Measurements from ENCODE around the gene OTUB2.

OTUB2 gene

DNA sequence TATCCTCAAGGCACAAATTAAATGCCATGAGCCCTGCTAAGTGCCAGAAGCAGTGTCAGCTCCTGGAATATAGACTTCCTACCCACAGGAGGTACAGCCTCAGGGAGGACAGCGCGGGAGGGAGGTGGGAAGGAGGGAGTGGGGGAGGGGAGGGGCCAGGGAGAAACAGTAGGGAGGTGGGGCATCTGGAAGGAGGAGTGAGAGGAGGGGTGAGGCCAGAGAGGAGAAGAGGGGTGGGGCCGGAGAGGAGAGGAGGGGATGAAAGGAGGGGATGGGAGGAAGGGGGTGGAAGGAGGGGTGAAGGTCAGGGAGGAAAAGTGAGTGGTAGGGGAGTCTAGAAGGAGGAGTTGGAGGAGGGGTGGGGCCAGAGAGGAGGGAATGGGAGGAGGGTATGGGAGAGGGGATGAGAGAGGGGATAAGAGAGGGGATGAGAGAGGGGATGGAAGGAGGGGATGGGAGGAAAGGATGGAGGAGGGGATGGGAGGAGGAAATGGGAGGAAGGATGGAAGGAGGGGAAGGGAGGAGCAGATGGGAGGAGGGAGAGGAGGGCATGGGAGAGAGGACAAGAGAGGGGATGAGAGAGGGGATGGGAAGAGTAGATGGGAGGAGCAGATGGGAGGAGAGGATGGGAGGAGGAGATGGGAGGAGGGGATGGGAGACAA, 38.2 kb upstream of the OTUB2 start:
- Histone ChIP-seq H3K79me2 (ENCODE audit: control insufficient read depth, low read length) (no peaks in the 10 kb centered on the region), H3K4me2 (ENCODE audit: low read length) (no peak overlapping the region), H3K9me3 (ENCODE audit: control insufficient read depth, insufficient read depth, low read length) (no peaks in the 10 kb centered on the region), H3K9me2 (replicated peaks; ENCODE audit: control insufficient read depth, low read length) (no peaks in the 10 kb centered on the region), H3K4me1 (ENCODE audit: control insufficient read depth, low read length) (peaks cover 13% of the 10 kb centered on the region), H3K4me3 (ENCODE audit: low read length) (no peak overlapping the region), H3K27ac (ENCODE audit: low read depth, low read length) (no peak overlapping the region), H3K27me3 (ENCODE audit: control insufficient read depth, low read length) (no peaks in the 10 kb centered on the region), H3F3A (ENCODE audit: control insufficient read depth, insufficient read depth) (no peaks in the 10 kb centered on the region), H4K20me1 (ENCODE audit: control insufficient read depth, insufficient read depth, low read depth, low read length) (no peaks in the 10 kb centered on the region), H3K36me3 (ENCODE audit: control insufficient read depth, low read length) (no peaks in the 10 kb centered on the region)
- no peak for TF ChIP-seq EZH2phosphoT487 (IDR thresholded peaks at IDR 0.05; ENCODE audit: borderline replicate concordance, low read length)
- TF ChIP-seq CTCF (IDR thresholded peaks at IDR 0.05; ENCODE audit: low read depth, low read length, poor library complexity, severe bottlenecking), result no peak

GRCh38 chr14:93989939-93990338, 36.2 kb upstream of the OTUB2 start:
- no peaks in the 10 kb centered on the region for H3K36me3 ChIP-seq (ENCODE audit: control insufficient read depth, low read length)
- H3K9me2 ChIP-seq (replicated peaks; ENCODE audit: control insufficient read depth, low read length), result no peaks in the 10 kb centered on the region
- no peak for TF ChIP-seq EZH2phosphoT487 (IDR thresholded peaks at IDR 0.05; ENCODE audit: borderline replicate concordance, low read length)
- no peak for TF ChIP-seq CTCF (IDR thresholded peaks at IDR 0.05; ENCODE audit: low read depth, low read length, poor library complexity, severe bottlenecking)
- H4K20me1 ChIP-seq (ENCODE audit: control insufficient read depth, insufficient read depth, low read depth, low read length), result no peaks in the 10 kb centered on the region
- H3F3A ChIP-seq (ENCODE audit: control insufficient read depth, insufficient read depth), result no peaks in the 10 kb centered on the region
- no peak overlapping the region for H3K4me2 ChIP-seq (ENCODE audit: low read length)
- no peaks in the 10 kb centered on the region for H3K79me2 ChIP-seq (ENCODE audit: control insufficient read depth, low read length)
- no peaks in the 10 kb centered on the region for H3K27me3 ChIP-seq (ENCODE audit: control insufficient read depth, low read length)
- no peak overlapping the region for H3K27ac ChIP-seq (ENCODE audit: low read depth, low read length)
- peaks cover 11% of the 10 kb centered on the region for H3K4me1 ChIP-seq (ENCODE audit: control insufficient read depth, low read length)
- H3K9me3 ChIP-seq (ENCODE audit: control insufficient read depth, insufficient read depth, low read length), result no peaks in the 10 kb centered on the region
- H3K4me3 ChIP-seq (ENCODE audit: low read length), result no peak overlapping the region

GRCh38 chr14:93991212-93991611, 34.9 kb upstream of the OTUB2 start:
- H4K20me1 ChIP-seq (ENCODE audit: control insufficient read depth, insufficient read depth, low read depth, low read length), result no peaks in the 10 kb centered on the region
- H3K9me2 ChIP-seq (replicated peaks; ENCODE audit: control insufficient read depth, low read length), result no peaks in the 10 kb centered on the region
- no peaks in the 10 kb centered on the region for H3K79me2 ChIP-seq (ENCODE audit: control insufficient read depth, low read length)
- TF ChIP-seq CTCF (IDR thresholded peaks at IDR 0.05; ENCODE audit: low read depth, low read length, poor library complexity, severe bottlenecking) (no peak), EZH2phosphoT487 (IDR thresholded peaks at IDR 0.05; ENCODE audit: borderline replicate concordance, low read length) (no peak)
- H3K4me1 ChIP-seq (ENCODE audit: control insufficient read depth, low read length), result peaks cover 8% of the 10 kb centered on the region; the same call in 1 of the 2 replicates
- H3K27me3 ChIP-seq (ENCODE audit: control insufficient read depth, low read length), result no peaks in the 10 kb centered on the region
- no peaks in the 10 kb centered on the region for H3K36me3 ChIP-seq (ENCODE audit: control insufficient read depth, low read length)
- H3K4me3 ChIP-seq (ENCODE audit: low read length), result no peak overlapping the region
- H3F3A ChIP-seq (ENCODE audit: control insufficient read depth, insufficient read depth), result no peaks in the 10 kb centered on the region
- H3K9me3 ChIP-seq (ENCODE audit: control insufficient read depth, insufficient read depth, low read length), result no peaks in the 10 kb centered on the region
- H3K4me2 ChIP-seq (ENCODE audit: low read length), result no peak overlapping the region
- no peak overlapping the region for H3K27ac ChIP-seq (ENCODE audit: low read depth, low read length)
